HG03060 (cell line): ENCODE data around the gene RFX8.

Experiments used
- ATAC-seq: cut with Tn5 transposase; IDR thresholded peaks from one replicate; pipeline ENCODE4 v1.9.1; 2021; ENCODE audit warnings: low read depth, moderate number of reproducible peaks; ENCODE audit not compliant: unreplicated experiment

RFX8 gene

GRCh38 chr2:101386599-101387150, 88.2 kb downstream of the RFX8 start:
- no peak for ATAC-seq

DNA sequence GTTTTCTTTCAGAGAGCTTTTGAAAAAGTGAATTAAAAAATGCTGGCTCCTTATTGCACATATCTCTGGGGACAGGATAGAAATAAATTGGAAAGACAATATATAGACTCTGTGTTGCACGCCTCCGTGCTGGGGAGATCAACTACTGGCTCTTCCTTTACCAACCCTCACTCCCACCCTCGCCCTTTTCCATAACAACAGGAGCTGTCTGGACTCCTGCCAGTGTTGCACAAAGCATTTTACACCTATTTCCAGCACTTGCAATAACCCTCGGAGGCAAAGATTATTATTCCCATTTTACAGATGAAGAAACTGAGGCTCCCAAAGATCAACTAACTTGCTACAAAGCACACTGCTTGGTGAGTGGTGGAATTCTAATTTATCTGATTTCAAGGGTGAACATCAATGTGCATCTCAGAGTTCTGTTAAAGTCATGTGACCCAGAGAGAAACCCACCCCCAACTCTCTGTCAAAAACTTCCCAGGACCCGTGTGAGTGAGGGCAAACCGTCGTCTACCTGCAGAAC, 91.8 kb downstream of the RFX8 start:
- no peak for ATAC-seq

DNA sequence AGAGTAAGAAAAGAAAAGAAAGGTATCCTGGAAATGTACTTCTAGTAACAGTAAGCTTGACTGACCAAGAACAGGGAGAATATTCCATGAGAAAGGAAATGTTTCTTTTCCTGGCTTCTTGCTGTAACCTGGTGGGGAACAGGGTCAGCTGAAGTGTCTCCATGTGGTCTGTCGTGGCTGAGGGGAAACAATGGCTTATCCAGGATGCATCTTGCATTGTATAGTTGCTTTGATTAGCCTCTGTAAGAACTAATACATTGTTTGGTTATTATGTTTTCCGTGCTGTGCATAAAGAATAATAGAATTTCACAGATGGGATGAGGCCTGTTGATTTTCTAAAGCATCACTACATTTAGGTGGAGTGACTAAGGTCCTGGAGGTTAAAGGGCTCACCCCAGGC, 92.5 kb downstream of the RFX8 start:
- no peak for ATAC-seq

DNA sequence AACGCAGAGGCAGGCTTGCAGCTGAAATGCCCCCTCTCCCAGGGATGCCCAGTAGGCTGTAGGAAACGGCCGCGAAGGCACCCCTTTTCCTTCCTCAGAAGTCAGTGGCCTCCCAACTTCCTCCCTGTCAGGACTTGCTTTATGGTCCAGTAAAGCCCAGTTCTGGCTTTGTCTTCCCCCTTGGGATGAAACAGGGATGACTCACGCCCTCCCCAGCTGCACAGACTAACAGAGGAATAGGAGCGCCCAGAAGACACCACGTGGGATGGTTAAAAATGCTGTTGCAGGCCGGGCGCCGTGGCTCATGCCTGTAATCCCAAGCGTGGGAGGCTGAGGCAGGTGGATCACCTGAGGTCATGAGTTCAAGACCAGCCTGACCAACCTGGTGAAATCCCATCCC, 94.5 kb downstream of the RFX8 start:
- no peak for ATAC-seq

- ATAC-seq, result no peak
These were observed 95.8 kb downstream of the RFX8 start for GRCh38 chr2:101379091-101379490.

DNA sequence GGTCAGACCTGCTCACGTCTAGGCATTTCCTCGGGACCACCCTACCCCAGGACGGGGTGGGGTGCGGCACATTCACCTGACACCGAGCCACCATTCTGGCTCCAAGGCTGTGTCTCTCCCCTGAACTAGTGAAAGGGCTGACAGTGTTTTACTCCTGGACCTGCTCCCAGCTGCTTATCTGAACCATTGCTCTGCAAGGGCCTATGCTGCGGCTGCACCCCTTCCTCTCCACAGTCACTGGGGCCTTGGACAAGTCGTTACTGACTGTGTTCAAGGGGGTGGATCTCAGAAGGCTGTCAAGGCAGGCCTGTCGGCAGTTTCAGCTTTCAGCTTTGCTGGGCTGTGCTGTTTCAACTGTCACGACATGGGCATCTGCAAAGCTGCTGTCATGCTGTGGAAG, 99.3 kb downstream of the RFX8 start:
- no peak for ATAC-seq

- no peak for ATAC-seq
These were observed 99.9 kb downstream of the RFX8 start for GRCh38 chr2:101374821-101375561.

GRCh38 chr2:101372792-101373191, 102.1 kb downstream of the RFX8 start:
- ATAC-seq, result no peak

DNA sequence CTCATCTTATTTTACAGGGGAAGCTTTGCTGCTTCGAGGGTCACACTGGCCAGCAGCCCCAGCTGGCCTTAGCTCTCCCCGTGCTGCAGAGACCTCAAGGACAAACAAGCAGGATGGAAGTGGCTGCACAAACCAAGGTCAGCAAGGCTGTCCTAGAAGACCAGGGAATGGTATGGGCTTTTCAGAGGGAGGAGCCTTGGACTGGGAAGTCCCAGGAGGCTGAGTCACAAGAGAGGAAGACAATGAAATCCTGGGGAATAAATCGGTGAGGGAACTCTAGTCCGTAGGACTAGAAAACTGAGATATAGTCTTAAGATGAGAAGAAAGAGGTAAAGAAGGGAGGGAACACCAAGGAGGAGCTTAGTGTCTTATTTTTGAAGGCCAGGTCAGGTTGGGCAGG, 103.3 kb downstream of the RFX8 start:
- no peak for ATAC-seq

DNA sequence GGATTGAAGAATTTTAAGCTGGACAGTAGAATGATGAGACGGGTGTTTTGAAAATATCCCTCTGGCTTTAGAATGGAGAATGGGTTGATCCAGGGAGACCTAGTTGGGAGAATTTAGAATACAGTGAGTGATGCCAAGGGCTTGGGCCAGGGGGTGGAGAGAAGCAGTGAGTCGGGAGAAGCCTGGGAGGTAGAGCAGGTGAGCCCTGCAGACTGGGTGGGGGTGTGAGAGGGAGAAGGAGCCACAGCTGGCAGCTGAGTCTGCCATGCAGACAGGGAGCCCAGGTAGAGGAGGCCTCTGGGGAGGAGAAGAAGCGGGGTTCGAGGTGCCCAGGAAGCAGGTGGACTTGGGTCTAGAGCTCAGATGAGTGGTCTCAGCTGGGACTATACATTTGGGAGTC, 105.8 kb downstream of the RFX8 start:
- no peak for ATAC-seq

DNA sequence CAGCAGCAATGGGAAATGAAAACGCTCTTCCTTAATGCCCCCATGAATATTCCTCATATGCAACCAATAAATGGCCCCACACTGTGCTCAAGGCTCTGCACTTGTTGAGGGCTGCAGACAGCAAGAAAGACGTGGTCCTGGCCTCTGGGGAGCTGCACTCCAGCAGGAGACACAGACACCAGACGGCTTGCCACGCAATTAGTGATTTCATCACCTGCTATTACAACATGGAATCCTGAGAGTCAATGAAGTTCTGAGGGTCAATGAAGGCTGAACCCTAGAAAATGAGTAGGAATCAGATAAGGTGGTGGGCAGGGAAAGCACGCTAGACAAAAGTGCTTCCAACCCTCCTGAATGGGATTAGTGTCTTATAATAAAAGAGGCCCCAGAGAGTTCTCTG, 106.5 kb downstream of the RFX8 start:
- no peak for ATAC-seq

DNA sequence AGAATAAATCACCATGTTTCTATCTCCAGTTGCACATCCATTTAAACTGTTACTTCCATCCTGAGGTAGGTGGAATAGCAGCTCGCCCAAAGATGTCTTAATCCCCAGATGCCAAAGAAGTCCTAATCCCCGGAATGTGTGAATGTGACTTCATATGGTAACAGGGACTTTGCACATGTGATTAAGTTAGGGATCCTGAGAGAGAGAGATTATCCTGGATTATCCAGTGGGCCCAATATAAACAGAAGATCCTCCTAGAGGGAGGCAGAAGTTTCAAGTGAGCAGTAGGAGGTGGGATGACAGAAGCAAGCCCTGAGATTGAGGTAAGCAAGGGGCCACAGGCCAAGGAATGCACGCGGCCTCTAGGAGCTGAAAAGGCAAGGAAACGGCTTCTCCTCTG, 107.4 kb downstream of the RFX8 start:
- no peak for ATAC-seq

DNA sequence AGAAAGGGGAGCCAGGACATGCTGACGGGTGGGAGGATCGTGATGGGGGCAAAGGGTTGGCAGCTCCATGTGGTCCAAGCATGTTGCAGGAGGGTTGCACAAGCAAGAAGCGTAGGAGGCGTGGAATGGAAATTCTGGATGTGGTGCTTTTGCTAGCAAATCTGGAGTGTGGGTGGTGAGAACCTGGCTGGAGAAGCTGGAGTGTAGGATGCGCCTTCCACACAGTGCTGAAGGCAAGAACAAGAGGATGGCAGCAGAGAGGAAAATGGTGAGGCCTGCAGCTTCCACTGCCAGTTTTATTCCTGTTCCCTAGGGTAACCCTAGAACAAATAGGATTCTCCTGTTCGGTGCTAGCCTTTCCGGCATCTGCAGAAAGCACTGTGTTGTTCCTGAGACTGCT, 110.0 kb downstream of the RFX8 start:
- ATAC-seq, result no peak

GRCh38 chr2:101362777-101363176, 112.1 kb downstream of the RFX8 start:
- no peak for ATAC-seq

GRCh38 chr2:101362316-101362715, 112.6 kb downstream of the RFX8 start:
- ATAC-seq, result no peak

DNA sequence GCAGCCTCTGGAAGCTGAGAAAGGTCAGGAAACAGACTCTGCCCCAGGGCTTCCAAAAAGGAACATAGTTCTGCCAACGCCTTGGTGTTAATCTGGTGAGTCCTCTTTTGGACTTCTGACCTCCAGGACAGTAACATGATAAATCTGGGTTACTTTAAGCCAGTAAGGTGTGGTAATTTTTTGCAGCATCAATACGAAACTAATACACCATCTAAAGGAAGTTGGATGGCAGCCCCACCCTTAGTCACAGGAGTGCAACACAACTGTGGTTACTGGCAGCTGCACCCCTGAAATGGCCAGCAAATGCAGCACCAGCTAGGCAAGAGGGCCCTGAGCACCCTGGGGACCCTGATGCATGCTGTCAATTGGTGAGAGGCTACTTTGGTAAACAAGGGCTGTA, 113.4 kb downstream of the RFX8 start:
- ATAC-seq, result no peak

DNA sequence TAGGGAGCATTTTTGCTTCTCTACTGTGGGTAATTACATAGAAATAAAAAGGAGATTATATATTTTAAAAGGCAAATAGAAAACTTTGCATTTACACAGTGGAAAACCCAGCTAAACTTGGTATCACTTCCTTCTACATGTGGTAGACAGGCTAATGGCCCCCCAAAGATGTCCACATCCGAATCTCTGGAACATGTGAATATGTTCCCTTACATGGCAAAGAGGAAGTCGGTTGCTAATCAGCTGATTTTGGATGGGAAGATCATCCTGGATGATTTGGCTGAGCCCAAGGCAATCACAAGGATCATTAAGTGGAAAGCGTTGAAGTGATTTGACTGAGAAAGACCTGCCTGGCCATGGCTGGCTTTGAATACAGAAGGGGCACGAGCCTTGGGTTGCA, 113.8 kb downstream of the RFX8 start:
- ATAC-seq, result no peak

DNA sequence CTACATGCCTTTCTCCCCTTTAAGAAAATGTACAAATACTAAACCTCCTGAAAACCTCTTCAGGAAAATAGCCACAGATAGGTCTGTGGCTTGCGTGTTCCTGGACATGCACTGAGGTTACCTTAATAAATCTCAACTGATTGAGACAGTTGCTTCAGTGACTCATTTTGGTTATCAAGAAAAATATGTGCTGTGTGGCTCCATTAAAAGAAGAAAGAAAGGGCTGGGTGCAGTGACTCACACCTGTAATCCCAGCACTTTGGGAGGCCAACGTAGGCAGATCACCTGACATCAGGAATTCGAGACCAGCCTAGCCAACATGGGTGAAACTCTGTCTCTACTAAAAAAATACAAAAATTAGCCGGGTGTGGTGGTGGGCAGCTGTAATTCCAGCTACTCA, 114.7 kb downstream of the RFX8 start:
- ATAC-seq, result no peak

GRCh38 chr2:101359410-101359954, 115.4 kb downstream of the RFX8 start:
- no peak for ATAC-seq

GRCh38 chr2:101357376-101357775, 117.5 kb downstream of the RFX8 start:
- ATAC-seq, result no peak

DNA sequence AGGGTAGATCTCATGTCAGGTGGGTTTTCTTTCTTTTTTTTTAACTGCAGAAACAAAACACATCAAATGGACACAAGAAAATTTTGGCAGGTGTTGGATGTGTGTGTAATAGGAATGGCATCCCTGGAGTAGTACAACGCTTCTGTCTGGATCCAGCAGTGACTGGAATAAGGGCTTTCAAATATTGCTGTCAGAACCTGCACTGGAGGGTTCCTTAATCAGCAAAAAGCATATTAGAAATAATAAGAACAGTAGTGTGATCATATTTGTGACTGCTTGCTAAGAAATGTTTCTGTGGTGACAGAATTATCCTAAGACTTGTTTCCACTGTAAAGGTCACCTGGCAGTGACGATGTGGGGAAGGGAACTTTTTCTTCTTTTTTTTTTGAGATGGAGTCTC, 118.4 kb downstream of the RFX8 start:
- ATAC-seq, result no peak

DNA sequence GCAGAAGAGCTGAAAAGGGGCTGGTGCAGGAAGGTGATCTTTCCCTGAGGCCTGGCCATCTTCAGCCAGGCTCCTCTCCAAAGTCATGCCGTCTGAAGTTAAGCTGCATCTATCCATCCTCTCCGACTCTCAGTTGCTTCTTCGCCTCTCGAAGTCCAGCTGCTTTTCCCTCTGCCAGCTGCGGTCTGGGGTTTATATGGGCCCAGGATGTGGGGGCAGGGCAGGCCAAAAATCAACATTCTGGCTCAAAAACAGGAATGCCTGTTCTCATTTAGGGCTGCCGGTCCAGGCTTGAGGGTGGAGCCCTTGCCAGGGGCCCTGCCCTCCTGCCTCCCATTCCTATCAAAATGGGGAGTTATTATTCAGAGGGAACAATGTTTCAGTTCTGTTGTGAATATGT, 118.9 kb downstream of the RFX8 start:
- no peak for ATAC-seq
